Bronchial epithelial cell (primary cell): ENCODE data around the gene CCT6B. TPM values are rescaled to one million over a fixed set of nuclear protein-coding genes. Genes with fewer than 3 reads are reported as not detected.

ENCODE experiments used
- DNase-seq: peaks from one replicate; pipeline ENCODE4 v3.0.0-alpha.2; 2010; ENCODE audit warnings: low read depth
- FAIRE-seq: peaks from 2 replicates; lab custom pipeline; 2011; peaks lifted over from hg19 to GRCh38; lab: Jason Lieb, UNC
- H3K27me3 ChIP-seq: 2 replicates; pipeline ENCODE4 v1.5.1; 2011; ENCODE audit warnings: low read length; ENCODE audit not compliant: control insufficient read depth, insufficient read depth
- H3K36me3 ChIP-seq: 2 replicates; pipeline ENCODE4 v1.5.1; 2011; ENCODE audit warnings: low read length; ENCODE audit not compliant: control insufficient read depth, insufficient read depth
- H3K4me3 ChIP-seq: 2 replicates; pipeline ENCODE4 v1.5.1; 2011; ENCODE audit warnings: mild to moderate bottlenecking, low read depth, low read length, control low read depth
- CTCF ChIP-seq: IDR thresholded peaks from 2 replicates; pipeline ENCODE4 v1.5.1; 2011; ENCODE audit warnings: mild to moderate bottlenecking, moderate library complexity, low read length, control low read depth, inconsistent platforms; ENCODE audit not compliant: insufficient read depth, severe bottlenecking
- total RNA-seq: library from RNA; depleted of rRNA; stranded (reverse); fragments of >200 nt; gene quantifications from 2 replicates; pipeline ENCODE4 v1.2.1, GENCODE V29; 2014

Gene CCT6B
- total RNA-seq, 1 donor from 2014 or later = 0.79 TPM

GRCh38 chr17:34909040-34909439 lies 52.2 kb downstream of the CCT6B start:
- peak; percentile 23 for FAIRE-seq
- Histone ChIP-seq H3K27me3 (no peaks in the 10 kb centered on the region), H3K36me3 (no peaks in the 10 kb centered on the region), H3K4me3 (no peak overlapping the region)
- no peak for TF ChIP-seq CTCF
- DNase-seq = no peak

GRCh38 chr17:34902831-34903547 lies 58.3 kb downstream of the CCT6B start:
- H3K4me3 ChIP-seq = no peak overlapping the region
- FAIRE-seq = no peak

GRCh38 chr17:34899643-34900291 lies 61.5 kb downstream of the CCT6B start:
- TF ChIP-seq CTCF = no peak
- FAIRE-seq = no peak
- no peak for DNase-seq
- H3K36me3 ChIP-seq = no peaks in the 10 kb centered on the region
- no peak overlapping the region for H3K4me3 ChIP-seq
- peaks cover 1% of the 10 kb centered on the region for H3K27me3 ChIP-seq

More at GRCh38 chr17:34902831-34903547, 58.3 kb downstream of the CCT6B start:
- Histone ChIP-seq H3K36me3 (no peaks in the 10 kb centered on the region), H3K27me3 (peaks cover 1% of the 10 kb centered on the region)
- no peak for TF ChIP-seq CTCF
- DNase-seq = no peak

- TF ChIP-seq CTCF = no peak
- Histone ChIP-seq H3K4me3 (no peak overlapping the region), H3K36me3 (no peaks in the 10 kb centered on the region), H3K27me3 (peaks cover 1% of the 10 kb centered on the region)
- DNase-seq (no peak), FAIRE-seq (no peak)
These were observed 65.9 kb downstream of the CCT6B start for GRCh38 chr17:34895383-34895782.

- no peak overlapping the region for H3K4me3 ChIP-seq
- no peaks in the 10 kb centered on the region for H3K36me3 ChIP-seq
- TF ChIP-seq CTCF = no peak
- no peak for DNase-seq
- peaks cover 1% of the 10 kb centered on the region for H3K27me3 ChIP-seq
- no peak for FAIRE-seq
These were observed 66.3 kb downstream of the CCT6B start for GRCh38 chr17:34894964-34895363.
